GM19463 (cell line): ENCODE measurements around the gene SSB.
A peak's percentile ranks its signal among the peaks of the same experiment; 100 is the strongest.
"Not testable (repeated sequence)": the region's sequence is repeated elsewhere in the genome, so short reads cannot be mapped to it uniquely, and the experiment has no call there.

Experiments used
- ATAC-seq: cut with Tn5 transposase; IDR thresholded peaks from one replicate; pipeline ENCODE4 v1.9.1; 2021; ENCODE audit warnings: mild to moderate bottlenecking, moderate library complexity; ENCODE audit not compliant: unreplicated experiment

SSB gene

DNA sequence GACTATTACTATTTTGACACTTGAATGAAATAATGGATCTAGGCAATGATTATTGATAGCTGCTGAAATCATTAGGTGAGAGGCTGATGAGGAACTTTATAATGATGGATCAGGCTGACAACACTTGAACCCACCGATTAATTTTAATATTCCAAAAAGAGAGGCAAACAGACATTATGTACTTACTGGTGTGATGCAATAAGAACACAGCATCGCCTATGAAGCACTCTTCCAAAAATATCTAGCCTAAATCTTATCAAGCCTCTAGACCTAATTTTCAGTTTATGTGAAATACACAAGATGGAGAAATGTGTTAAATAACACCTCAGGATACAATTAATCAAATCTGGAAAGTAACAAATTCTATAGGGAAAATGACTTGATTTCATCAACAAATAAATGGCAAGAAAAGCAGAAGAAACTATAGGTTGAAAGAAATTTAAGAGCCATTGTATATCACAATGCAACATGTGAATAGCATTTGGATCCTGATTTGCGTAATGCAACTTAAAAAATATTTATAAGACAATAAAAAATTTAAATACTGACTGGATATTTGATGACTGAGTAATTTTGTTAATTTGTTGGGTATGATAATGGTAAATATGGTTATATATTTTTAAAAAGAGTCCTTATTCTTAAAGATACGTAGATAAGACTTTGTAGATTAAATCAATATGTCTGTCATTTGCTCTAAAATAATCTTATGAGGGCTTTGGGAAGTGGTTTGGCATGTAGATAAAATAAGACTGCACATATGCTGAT lies 17.2 kb upstream of the SSB start:
- ATAC-seq, result no peak

DNA sequence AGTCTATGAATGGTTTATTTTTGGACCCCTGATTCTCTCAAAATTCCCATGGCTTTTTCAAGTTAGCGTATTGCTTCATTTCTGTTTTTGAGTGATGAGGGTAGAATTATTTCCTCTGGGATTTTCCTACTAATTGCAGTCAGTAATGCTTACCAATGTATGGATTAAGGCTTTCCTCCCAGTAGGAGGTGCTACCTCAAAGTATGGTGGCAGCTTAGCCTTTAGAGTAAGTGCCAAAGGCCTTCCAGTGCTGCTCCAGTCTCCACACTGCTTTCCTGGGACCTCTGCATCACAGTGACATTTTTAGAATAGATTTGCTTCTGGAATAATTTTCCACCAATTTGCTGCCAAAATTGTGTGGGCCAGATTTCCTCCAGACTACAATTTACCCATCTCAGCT lies 16.2 kb upstream of the SSB start:
- ATAC-seq, result no peak

DNA sequence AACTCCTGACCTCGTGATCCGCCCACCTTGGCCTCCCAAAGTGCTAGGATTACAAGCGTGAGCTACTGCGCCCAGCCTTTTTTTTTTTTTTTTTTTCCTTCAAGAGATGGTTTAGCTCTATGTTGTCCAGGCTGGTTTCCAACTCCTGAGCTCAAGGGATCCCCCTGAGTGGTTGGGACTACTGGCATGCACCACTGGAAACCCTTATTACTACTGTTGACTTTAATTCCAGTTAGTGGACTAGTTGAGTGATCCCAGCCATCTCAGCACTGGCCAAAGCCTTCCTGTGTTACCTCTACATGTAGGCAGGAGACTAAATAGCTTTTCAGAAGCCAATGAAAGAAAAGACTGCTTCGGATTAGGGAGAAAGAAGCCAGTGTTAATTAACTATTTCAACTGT lies 8.1 kb upstream of the SSB start:
- ATAC-seq, result no peak

DNA sequence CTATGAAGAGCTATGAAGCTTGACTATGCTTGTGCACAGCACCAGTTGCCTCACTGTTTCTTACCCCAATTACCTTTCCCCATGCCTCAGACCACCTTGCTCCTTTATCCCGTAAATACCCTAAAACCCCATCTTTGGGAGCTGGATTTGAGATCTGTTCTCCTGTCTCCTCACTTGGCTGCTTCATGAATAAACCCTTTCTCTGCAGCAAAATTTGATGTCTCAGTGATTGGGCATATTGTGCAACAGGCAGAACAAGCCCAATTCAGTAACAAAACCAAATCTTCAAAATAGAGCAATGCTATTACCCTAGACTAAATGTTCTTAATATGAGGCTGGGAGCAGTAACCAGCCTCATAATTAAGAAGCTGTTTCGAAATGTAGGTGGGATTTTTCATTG lies 3.5 kb upstream of the SSB start:
- no peak for ATAC-seq

DNA sequence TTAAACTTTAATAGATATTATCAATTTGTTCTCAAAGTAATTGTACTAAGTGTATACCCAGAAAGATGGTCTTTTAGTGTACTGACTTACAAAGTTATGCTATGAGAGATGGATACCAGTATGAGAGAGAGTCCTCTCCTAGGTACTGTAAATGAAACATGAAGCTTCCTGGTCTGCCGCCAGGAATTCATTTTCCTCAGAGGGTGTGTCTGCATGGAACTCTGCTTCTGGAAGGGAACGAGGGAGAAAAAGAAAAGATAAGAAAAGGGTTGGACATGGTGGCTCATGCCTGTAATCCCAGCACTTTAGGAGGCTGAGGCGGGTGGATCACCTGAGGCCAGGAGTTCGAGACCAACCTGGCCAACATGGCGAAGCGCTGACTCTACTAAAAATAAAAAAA lies 2.2 kb upstream of the SSB start:
- no peak for ATAC-seq

DNA sequence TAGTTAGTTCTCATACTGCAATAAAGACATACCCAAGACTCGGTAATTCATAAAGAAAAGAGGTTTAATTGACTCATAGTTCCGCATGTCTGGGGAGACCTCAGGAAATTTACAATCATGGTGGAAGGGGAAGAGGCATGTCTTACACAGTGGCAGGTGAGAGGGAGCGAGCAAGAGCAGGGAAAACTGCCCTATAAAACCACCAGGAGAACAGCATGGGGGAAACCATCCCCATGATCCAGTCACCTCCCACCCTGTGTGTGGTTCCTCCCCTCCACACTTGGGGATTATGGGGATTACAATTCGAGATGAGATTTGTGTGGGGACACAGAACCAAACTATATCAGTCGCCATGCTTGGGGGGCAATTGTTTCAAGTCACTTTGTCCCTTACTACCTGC lies 1.1 kb upstream of the SSB start:
- no peak for ATAC-seq

DNA sequence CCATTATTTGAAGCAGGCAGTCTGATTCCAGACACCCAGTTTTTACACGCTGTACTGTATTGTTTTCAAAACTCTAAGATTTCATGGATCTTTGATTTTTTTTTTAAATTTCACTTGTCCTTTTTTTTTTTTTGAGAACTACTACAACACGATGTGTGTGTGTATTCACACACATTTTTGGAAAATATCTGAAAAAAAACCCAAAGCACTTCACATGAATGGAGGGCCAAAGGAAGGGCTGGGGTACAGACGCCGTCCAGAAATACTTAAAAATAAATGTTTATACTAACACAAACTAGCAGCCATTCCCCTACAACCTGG lies 314 bp upstream of the SSB start:
- no peak for ATAC-seq

DNA sequence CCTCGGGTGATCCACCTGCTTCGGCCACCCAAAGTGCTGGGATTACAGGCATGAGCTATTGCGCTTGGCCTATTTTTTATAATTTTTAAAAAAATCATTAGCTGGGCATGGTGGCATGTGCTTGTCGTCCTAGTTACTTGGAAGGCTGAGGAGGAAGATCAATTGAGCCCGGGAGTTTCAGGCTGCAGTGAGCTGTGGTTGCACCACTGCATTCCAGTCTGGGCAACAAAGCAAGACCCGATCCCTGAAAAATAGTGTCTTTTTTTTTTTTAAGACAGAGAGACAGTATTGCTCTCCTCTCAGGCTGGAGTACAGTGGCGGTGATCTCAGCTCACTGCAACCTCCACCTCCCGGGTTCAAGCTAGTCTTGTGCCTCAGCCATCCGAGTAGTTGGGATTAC lies 4.8 kb downstream of the SSB start:
- no peak for ATAC-seq

DNA sequence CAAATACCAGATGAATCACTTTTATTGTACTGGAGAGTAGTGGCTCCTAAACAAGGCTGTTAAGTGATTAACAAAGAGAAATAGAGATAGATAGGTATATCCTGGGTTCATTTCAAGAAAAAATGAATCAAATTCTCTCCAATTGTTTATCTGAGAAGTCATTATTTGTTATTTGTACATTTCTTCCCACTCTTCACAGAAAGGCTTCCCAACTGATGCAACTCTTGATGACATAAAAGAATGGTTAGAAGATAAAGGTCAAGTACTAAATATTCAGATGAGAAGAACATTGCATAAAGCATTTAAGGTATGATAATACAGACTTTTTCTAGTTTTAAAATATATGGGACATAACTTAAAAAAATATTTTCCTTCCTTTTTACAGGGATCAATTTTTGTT lies 7.9 kb downstream of the SSB start:
- no peak for ATAC-seq

DNA sequence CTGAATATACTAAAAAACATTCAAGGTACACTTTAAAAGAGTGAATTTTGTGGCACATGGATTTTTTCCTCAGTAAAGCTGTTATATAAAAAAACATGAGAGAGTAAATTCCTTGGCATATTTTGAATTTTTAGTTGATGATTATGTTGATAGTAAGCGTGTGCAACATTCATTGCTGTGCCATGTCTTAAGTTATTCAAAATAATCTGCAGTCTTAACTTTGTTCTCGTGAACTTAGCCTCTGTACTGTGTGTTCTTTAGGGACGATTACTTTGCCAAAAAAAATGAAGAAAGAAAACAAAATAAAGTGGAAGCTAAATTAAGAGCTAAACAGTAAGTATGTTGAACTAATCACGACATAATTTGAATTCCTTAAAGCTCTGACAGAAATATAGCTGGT lies 9.6 kb downstream of the SSB start:
- no peak for ATAC-seq

DNA sequence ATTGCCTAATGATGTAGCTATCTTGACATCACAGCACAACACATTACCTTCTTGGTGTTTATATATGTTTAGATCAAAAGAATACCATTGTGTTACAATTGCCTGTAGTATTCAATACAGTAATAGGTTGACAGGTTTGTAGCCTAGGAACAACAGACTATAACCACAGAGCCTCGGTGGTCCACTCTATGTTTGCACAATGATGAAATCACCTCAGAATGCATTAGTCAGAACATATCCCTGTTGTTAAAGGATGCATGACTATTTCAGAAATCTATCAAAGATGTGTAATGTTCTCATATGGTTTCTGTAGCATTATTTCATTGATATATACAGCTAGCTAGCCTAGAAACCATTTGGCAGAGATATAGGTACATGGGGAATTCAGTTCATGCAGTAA lies 17.2 kb downstream of the SSB start:
- ATAC-seq, result no peak

DNA sequence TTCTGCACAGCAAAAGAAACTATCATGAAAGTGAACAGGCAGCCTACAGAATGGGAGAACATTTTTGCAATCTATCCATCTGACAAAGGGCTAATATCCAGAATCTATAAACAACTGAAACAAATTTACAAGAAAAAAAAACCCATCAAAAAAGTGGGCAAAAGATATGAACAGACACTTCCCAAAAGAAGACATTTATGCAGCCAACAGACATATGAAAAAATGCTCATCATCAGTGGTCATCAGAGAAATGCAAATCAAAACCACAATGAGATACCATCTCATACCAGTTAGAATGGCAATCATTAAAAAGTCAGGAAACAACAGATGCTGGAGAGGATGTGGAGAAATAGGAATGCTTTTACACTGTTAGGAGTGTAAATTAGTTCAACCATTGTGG lies 18.3 kb downstream of the SSB start:
- not testable (repeated sequence) for ATAC-seq

DNA sequence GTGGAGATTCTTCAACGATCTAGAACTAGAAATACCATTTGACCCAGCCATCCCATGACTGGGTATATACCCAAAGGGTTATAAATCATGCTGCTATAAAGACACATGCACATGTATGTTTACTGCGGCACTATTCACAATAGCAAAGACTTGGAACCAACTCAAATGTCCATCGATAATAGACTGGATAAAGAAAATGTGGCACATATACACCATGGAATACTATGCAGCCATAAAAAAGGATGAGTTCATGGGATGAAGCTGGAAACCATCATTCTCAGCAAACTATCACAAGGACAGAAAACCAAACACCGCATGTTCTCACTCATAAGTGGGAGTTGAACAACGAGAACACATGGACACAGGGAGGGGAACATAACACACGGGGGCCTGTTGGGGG lies 18.7 kb downstream of the SSB start:
- ATAC-seq, result not testable (repeated sequence)

DNA sequence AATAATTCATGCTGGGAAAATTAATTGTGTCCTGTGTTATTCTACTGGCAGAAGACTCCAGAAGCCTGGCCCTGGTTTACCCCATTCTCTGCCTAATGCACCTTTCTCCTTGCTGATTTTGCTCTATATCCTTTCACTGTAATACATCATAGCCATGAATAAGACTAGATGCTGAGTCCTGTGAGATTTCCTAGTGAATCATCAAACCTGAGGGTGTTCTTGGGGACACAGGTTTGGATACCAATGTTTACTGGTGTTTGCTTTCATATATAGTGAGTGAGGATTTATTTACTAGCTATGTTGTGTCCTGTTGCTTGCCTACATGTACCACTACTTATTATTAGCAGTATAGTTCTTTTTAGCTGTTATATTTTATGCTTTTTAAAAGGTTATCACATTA lies 19.6 kb downstream of the SSB start:
- ATAC-seq, result no peak

DNA sequence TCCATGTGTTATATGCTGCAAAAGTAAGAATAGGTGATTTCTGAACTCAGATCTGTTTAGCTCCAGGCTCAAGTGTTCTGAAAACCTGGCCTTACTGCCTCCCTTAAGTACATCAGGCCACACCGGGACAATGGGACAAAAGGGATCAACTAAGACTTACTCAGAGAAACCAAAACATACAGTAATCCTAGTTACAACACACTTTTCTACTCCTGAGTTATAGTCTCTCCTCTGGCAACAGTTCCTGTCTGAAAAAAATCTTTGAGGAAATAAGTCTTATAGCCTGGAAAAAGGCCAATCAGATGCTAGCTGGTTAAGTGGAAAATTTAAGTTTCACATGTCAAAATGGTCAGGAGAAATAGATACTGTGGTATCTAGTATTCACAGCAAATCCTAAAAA lies 20.4 kb downstream of the SSB start:
- no peak for ATAC-seq

DNA sequence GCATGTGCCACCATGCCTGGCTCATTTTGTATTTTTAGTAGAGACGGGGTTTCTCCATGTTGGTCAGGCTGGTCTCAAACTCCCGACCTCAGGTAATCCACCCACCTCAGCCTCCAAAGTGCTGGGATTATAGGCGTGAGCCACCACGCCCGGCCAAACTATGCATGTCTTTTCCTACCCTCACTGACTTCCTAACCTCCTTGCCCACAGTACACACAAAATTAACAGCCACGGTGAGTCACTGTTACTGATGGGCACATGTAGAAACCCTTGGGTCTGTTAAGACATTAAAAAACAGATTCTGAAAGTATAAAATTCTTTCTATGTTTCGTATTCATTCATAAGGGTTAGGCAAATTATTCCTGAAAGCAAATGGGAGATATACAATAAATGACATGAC lies 21.4 kb downstream of the SSB start:
- ATAC-seq, result not testable (repeated sequence)

DNA sequence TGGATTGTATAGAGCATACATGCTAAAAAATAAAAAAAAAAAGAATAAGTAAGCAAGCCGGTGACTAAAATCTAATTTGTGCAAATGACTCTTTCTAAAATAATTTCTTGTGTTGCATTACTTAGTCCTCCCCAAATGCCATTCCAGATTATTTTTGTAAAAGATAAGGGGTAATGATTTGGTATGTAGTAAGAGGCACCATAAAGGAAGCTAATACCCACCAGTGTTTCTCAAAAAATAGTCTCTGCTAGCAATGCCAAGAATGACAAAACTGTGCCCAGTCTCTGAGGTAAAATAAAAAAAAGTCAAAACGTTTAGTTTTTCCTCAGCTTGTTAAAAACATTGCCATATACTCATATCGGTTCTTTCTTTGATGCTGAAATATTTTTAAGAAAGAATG lies 23.4 kb downstream of the SSB start:
- ATAC-seq, result no peak

DNA sequence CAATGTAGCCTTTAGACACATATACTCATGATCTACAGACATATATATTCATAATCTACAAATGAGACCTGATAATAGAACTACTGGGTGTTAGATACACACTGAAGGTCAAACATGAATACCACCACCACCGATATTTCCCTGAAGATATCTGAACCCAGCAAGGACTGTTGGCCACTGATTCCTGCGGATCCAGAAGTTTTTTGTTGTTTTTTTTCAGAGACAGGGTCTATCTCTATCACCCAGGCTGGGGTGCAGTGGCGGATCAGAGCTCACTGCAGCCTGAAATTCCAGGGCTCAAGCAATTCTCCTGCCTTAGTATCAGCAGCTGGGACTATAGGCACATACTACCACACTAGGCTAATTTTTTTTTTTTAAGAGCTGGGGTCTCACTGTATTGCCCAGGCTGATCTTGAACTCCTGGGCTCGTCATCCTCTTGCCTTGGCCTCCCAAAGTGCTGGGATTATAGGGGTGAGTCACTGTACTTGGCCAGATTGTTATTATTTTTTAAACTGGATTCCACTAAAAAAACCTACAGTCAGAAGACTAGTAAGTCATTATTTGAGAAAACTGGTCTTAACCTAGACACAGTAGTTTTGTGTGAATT lies 24.2 kb downstream of the SSB start:
- ATAC-seq, result no peak

DNA sequence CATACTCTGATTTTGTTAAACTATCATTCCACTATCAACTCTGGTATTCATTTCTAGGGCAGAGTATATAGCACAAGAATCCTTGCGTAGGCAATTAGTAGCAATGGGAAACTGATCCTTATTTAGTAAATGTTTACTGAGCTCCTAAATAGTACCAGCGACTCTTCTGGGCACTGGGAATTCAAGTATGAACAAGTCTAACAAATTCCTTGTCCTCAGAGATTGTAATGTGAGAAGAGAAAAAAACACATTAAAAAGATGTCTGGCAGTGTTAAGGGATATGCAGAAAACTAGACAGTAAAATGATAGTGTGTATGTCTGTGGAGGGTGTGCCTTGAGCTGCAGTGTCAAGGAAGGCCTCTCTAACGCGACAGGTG lies 25.3 kb downstream of the SSB start:
- no peak for ATAC-seq

DNA sequence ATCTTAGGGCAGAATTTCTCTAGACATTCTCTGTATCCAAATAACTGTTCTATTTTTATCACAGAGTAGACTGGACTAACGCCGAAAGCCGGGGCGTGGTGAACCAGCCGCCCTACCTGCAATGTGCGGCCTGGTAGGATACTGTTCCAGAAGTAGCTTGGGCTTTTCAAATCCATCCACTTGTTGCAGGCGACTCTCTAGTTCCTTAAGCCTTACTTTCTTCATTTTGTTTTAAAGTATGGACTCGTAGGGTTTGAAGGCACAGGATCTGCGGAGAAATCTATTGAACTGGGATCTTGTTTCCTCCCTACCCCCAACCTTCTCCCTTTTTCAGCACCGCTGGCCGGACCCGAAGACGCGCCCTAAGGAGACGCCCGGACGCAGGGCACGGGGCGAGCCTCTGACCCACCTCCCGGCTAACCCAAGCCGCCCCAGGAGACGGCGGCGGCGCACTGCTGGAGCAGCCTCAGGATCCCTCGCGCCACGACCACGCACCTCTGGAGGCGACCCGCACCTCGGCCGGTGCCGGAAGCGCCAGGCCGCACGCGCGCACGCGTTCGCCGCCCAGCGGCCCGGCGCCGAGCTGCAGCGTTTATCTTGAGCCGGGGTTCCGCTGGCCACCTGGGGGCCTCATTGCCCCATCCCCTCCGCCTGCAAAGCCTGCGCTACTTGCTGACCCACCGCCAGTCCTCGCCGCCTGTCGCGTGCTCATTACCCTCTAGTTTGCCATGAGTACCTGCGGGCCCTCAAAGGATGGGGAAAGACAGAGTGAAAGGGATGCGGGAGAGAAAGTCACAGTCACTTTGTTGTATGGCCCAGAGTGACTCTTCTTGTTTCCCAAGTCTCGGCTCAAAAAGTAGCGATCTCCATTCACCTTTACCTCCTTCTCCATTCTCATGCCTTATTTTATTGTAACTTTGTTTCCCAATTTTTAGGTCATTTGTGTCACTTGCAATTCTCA lies 26.0 kb downstream of the SSB start, which contains the start of gene METTL5:
TSS of gene METTL5 (minus strand) at position 533 of the 961 bp plus-strand sequence. CDS start at position 225, 308 bp downstream.
- peak; percentile 53 for ATAC-seq

DNA sequence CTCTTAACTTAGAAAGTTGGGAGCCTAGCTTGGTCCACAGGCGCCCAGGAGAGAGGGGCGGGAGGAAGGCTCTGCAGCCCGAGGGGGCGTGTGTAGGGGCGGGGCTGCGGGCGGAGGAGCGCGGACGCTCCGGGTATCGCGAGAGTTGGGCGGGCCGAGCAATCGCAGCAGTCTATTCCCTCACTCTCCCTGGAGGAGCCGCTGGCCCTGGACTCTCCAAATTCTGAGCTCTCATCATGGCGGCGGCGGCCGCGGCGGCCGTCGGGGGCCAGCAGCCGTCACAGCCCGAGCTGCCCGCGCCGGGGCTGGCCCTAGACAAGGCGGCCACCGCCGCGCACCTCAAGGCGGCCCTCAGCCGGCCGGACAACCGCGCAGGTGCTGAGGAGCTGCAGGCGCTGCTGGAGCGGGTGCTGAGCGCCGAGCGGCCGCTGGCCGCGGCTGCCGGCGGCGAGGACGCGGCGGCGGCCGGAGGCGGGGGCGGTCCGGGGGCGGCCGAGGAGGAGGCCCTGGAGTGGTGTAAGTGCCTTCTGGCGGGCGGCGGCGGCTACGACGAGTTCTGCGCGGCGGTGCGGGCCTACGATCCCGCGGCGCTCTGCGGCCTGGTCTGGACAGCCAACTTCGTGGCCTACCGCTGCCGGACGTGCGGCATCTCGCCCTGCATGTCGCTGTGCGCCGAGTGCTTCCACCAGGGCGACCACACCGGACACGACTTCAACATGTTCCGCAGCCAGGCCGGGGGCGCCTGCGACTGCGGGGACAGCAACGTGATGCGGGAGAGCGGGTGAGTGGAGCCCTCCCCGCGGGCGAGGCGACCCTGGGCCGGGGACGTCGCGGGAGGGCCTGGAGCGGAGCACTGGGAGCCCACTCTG lies 28.8 kb downstream of the SSB start, which contains the start of gene UBR3:
TSS of gene UBR3 (plus strand) at position 183 of the 869 bp plus-strand sequence. CDS start at position 237, 54 bp downstream.
- peak; percentile 84 for ATAC-seq
